HepG2 (cell line): Measurements from ENCODE around the gene AUNIP. TPM values are rescaled to one million over a fixed set of nuclear protein-coding genes. Genes with fewer than 3 reads are reported as not detected.

Experiments
- ATAC-seq: fragments of 200-7000 bp; cut with Tn5 transposase; 3 replicates; pipeline ENCODE4 v1.9.1; 2020; ENCODE audit warnings: mild to moderate bottlenecking, moderate library complexity
- BruUV-seq: library from RNA; stranded (reverse); fragments of 400-500 nt; replicated peaks from 2 replicates; lab custom pipeline; 2021; lab: Mats Ljungman, UMichigan
- CTCF ChIA-PET: fragments of 300-600 bp; formaldehyde crosslinking; extraction: SDS; loops from one replicate; lab custom pipeline; 2021; ENCODE audit warnings: low total read pairs, inconsistent platforms, low intra/inter-chr PET ratio; lab: Yijun Ruan, JAX
- POLR2A ChIA-PET: fragments of 350-600 bp; sonication (Branson Sonifier 250); formaldehyde crosslinking; loops from one replicate; lab custom pipeline; 2020; ENCODE audit warnings: antibody characterized with exemption, inconsistent platforms; lab: Yijun Ruan, JAX
- DNase-seq: peaks from one replicate; pipeline ENCODE4 v3.0.0-alpha.2; 2015; ENCODE audit warnings: low spot score
- FAIRE-seq: peaks from 3 replicates; lab custom pipeline; 2011; peaks lifted over from hg19 to GRCh38; lab: Jason Lieb, UNC
- H2AFZ ChIP-seq: one replicate; pipeline ENCODE4 v1.6.1; 2011; ENCODE audit warnings: low read length, inconsistent platforms
- H3K27ac ChIP-seq: fragments of 300-600 bp; 3 replicates; pipeline ENCODE4 v1.8.0; 2011; ENCODE audit warnings: mixed run types, mild to moderate bottlenecking, mixed read lengths, low read length, inconsistent platforms; ENCODE audit not compliant: insufficient read depth; ENCODE audit errors: extremely low read length
- H3K27me3 ChIP-seq, 2 experiments: fragments of 200-600 bp in 1 of 2; 2 replicates in 1 of 2; 3 replicates in 1 of 2; pipeline versions ENCODE4 v1.6.0 to v1.8.0; 2011; ENCODE audit warnings: low read length in 2 of 2, mild to moderate bottlenecking in 2 of 2, moderate library complexity in 2 of 2, inconsistent platforms in 1 of 2; ENCODE audit not compliant: insufficient read depth in 2 of 2, control insufficient read depth in 1 of 2
- H3K36me3 ChIP-seq, 2 experiments: fragments of 200-600 bp in 1 of 2; replicated peaks in 1 of 2; 2 replicates in 1 of 2; 3 replicates in 1 of 2; pipeline versions ENCODE4 v1.5.1 to v1.8.0; 2011; ENCODE audit warnings: low read length in 2 of 2, inconsistent platforms in 1 of 2; ENCODE audit not compliant: insufficient read depth in 2 of 2, control insufficient read depth in 1 of 2
- H3K4me1 ChIP-seq: 2 replicates; pipeline ENCODE4 v1.5.1; 2012; ENCODE audit warnings: low read length, inconsistent platforms; ENCODE audit not compliant: insufficient read depth
- H3K4me2 ChIP-seq: 2 replicates; pipeline ENCODE4 v1.6.0; 2011; ENCODE audit warnings: low read depth, low read length, inconsistent platforms
- H3K4me3 ChIP-seq, 3 experiments: fragments of 200-600 bp in 1 of 3; sonication (generic), shearing (Covaris generic) in 1 of 3; replicated peaks in 1 of 3; 2 replicates each; pipeline ENCODE4 v1.5.1; 2011 to 2016; ENCODE audit warnings: low read length in 3 of 3, inconsistent platforms in 2 of 3, low read depth in 2 of 3, mild to moderate bottlenecking in 2 of 3, control low read depth in 1 of 3, mixed read lengths in 1 of 3; ENCODE audit not compliant: insufficient read depth in 1 of 3
- H3K79me2 ChIP-seq: one replicate; pipeline ENCODE4 v1.6.1; 2011; ENCODE audit warnings: low read length, inconsistent platforms; ENCODE audit not compliant: insufficient read depth
- H3K9ac ChIP-seq: 2 replicates; pipeline ENCODE4 v1.6.0; 2011; ENCODE audit warnings: mild to moderate bottlenecking, low read depth, low read length, inconsistent platforms; ENCODE audit not compliant: insufficient read depth
- H3K9me3 ChIP-seq: 2 replicates; pipeline ENCODE4 v1.5.1; 2012; ENCODE audit warnings: mild to moderate bottlenecking, low read length
- H4K20me1 ChIP-seq: 2 replicates; pipeline ENCODE4 v1.6.0; 2011; ENCODE audit warnings: inconsistent platforms, mild to moderate bottlenecking, low read length, moderate library complexity; ENCODE audit not compliant: insufficient read depth
- AGO2 ChIP-seq: fragments of 200-400 bp; formaldehyde crosslinking; optimal IDR thresholded peaks from 2 replicates; pipeline ENCODE3; 2017; ENCODE audit warnings: mild to moderate bottlenecking, low read depth, low read length, moderate library complexity
- ARNT2 ChIP-seq: sonication (generic); formaldehyde crosslinking; IDR thresholded peaks from 2 replicates; pipeline ENCODE4 v1.8.0; 2022; ENCODE audit warnings: mild to moderate bottlenecking, low read depth, missing genetic modification reagents, moderate library complexity
- GABPB1 ChIP-seq: IDR thresholded peaks from 2 replicates; pipeline ENCODE4 v1.6.1; 2016; ENCODE audit warnings: mild to moderate bottlenecking, missing genetic modification reagents, moderate library complexity, missing compliant biosample characterization
- HDAC2 ChIP-seq: sonication (generic); formaldehyde crosslinking; IDR thresholded peaks from 2 replicates; pipeline ENCODE4 v1.4.0; 2020; ENCODE audit warnings: missing genetic modification reagents
- KAT2B ChIP-seq: fragments of 150-350 bp; IDR thresholded peaks from 2 replicates; pipeline ENCODE4 v1.6.1; 2014; ENCODE audit warnings: low read depth, low read length, borderline replicate concordance
- NKX3-1 ChIP-seq: sonication (generic); formaldehyde crosslinking; IDR thresholded peaks from 2 replicates; pipeline ENCODE4 v1.5.0; 2020; ENCODE audit warnings: missing genetic modification reagents
- PHF5A ChIP-seq: IDR thresholded peaks from one replicate; pipeline ENCODE4 v1.6.1; 2018; ENCODE audit warnings: low read depth, missing genetic modification reagents; ENCODE audit not compliant: unreplicated experiment
- RCOR2 ChIP-seq: IDR thresholded peaks from 2 replicates; pipeline ENCODE4 v1.6.1; 2016; ENCODE audit warnings: missing biosample characterization, missing genetic modification reagents
- RELA ChIP-seq: sonication (generic); formaldehyde crosslinking; IDR thresholded peaks from 2 replicates; pipeline ENCODE4 v1.4.0; 2020; ENCODE audit warnings: missing genetic modification reagents
- SP140L ChIP-seq: sonication (generic); formaldehyde crosslinking; IDR thresholded peaks from 2 replicates; pipeline ENCODE4 v1.4.0; 2020; ENCODE audit warnings: missing genetic modification reagents, borderline replicate concordance
- TAF15 ChIP-seq: fragments of 200-400 bp; formaldehyde crosslinking; IDR thresholded peaks from one replicate; pipeline ENCODE4 v1.6.1; 2018; ENCODE audit warnings: mild to moderate bottlenecking, low read depth, low read length; ENCODE audit not compliant: poor library complexity, severe bottlenecking
- ZC3H13 ChIP-seq: sonication (generic); formaldehyde crosslinking; IDR thresholded peaks from 2 replicates; pipeline ENCODE4 v1.8.1; 2023; ENCODE audit warnings: mild to moderate bottlenecking, missing genetic modification reagents, moderate library complexity
- ZFY ChIP-seq: sonication (generic); formaldehyde crosslinking; IDR thresholded peaks from 2 replicates; pipeline ENCODE4 v1.4.0; 2020; ENCODE audit warnings: missing genetic modification reagents
- ZNF382 ChIP-seq: sonication (generic); formaldehyde crosslinking; IDR thresholded peaks from 2 replicates; pipeline ENCODE4 v1.5.0; 2020; ENCODE audit warnings: missing genetic modification reagents, mild to moderate bottlenecking, borderline replicate concordance
- ZNF616 ChIP-seq: sonication (generic); formaldehyde crosslinking; IDR thresholded peaks from 2 replicates; pipeline ENCODE4 v1.5.0; 2020; ENCODE audit warnings: low read depth, mild to moderate bottlenecking, missing genetic modification reagents
- ZNF629 ChIP-seq: sonication (generic); formaldehyde crosslinking; conservative IDR thresholded peaks from 2 replicates; pipeline ENCODE4 v1.5.0; 2020; ENCODE audit warnings: missing genetic modification reagents
- WGBS: methylation state at CpG from one replicate; pipeline ENCODE4 v1.1.6; 2017; ENCODE audit warnings: low lambda C conversion rate; 5-methylcytosine and 5-hydroxymethylcytosine counted together
- in situ Hi-C: cut with HindIII; loops from 2 replicates; pipeline ENCODE4 v1.10.0; 2017; ENCODE audit warnings: low pct_unique_long_range_greater_than_20kb; ENCODE audit not compliant: extremely low pct_ligation_motif_present
- intact Hi-C: fragments of 100-400 bp; cut with micrococcal nuclease; formaldehyde crosslinking; loops from one replicate; pipeline ENCODE4 v1.10.0; 2022; ENCODE audit not compliant: unreplicated experiment
- polyA plus RNA-seq, 8 experiments: library from polyadenylated mRNA; depleted of rRNA in 3 of 8; stranded (reverse) in 7 of 8; unstranded in 1 of 8; fragments of >200 nt; fragmentation: Illumina TruSeq in 4 of 8; extraction: Trizol in 4 of 8; gene quantifications; 2 replicates each; pipeline versions ENCODE4 v1.2.1 to v1.2.3, GENCODE V29; 2011 to 2016; ENCODE audit warnings: low read depth in 4 of 8, missing spikeins in 1 of 8, mixed read lengths in 1 of 8; ENCODE audit not compliant: insufficient read depth in 1 of 8
- total RNA-seq, 5 experiments: library from RNA; depleted of rRNA; stranded (reverse); fragments of >200 nt; fragmentation: Illumina TruSeq; extraction: Trizol; gene quantifications; 2 replicates each; pipeline ENCODE4 v1.2.3, GENCODE V29; 2016; ENCODE audit warnings: low read depth in 1 of 5
- TF ChIP-seq, protein P1 (sequence below): sonication (generic); formaldehyde crosslinking; IDR thresholded peaks from 2 replicates; pipeline ENCODE4 v1.9.0; 2022; ENCODE audit warnings: missing genetic modification reagents, mild to moderate bottlenecking, borderline replicate concordance

The AUNIP gene
- total and polyA plus RNA-seq, 2 of the 13 experiments (the other 11 are each of a cell fraction or from before 2014, with no cell fraction given): 3.8 to 12.3 TPM

- Histone ChIP-seq H4K20me1 (peaks cover 3% of the 10 kb centered on the region; the same call in 1 of the 2 replicates), H3K27me3 (no peaks in the 10 kb centered on the region; a peak in 1 of 5 replicates), H3K4me2 (no peak overlapping the region), H3K27ac (no peak overlapping the region), H2AFZ (no peak overlapping the region), H3K4me1 (peaks cover 27% of the 10 kb centered on the region), H3K4me3 (no peak overlapping the region), H3K9me3 (no peaks in the 10 kb centered on the region), H3K79me2 (peaks cover 36% of the 10 kb centered on the region), H3K36me3 (peaks cover 6 to 57% of the 10 kb centered on the region in 2 experiments), H3K9ac (no peak overlapping the region)
- no peak for DNase-seq
- POLR2A ChIA-PET: interaction anchor here (0.6 kb wide), 1 partner anchor 104 kb away, joined by 4 read pairs; no protein-coding TSS in a partner anchor
- no peak for FAIRE-seq
- BruUV-seq: no TSS peak
- intact Hi-C loops (no loop called here), in situ Hi-C loops (no loop called here)
- ATAC-seq: no peak
- CTCF ChIA-PET: no interaction called here
- WGBS: 96% methylated on average over 5 of the region's 5 CpGs
- no peak for TF ChIP-seq NKX3-1 (CRISPR knock-in tag)
- TF ChIP-seq ZNF629 (CRISPR knock-in tag): no peak
These were observed 41.0 kb upstream of the AUNIP start for GRCh38 chr1:25900219-25900618.

GRCh38 chr1:25899792-25900191 is 40.5 kb upstream of the AUNIP start:
- ChIA-PET CTCF (no interaction called here), POLR2A (no interaction called here)
- ATAC-seq (no peak), FAIRE-seq (no peak), DNase-seq (no peak)
- Histone ChIP-seq H3K36me3 (peaks cover 6 to 57% of the 10 kb centered on the region in 2 experiments), H3K9me3 (no peaks in the 10 kb centered on the region), H4K20me1 (no peaks in the 10 kb centered on the region), H3K27ac (no peak overlapping the region), H3K27me3 (no peaks in the 10 kb centered on the region), H2AFZ (no peak overlapping the region), H3K4me1 (peaks cover 30% of the 10 kb centered on the region), H3K79me2 (peaks cover 31% of the 10 kb centered on the region), H3K4me3 (no peak overlapping the region), H3K9ac (no peak overlapping the region), H3K4me2 (no peak overlapping the region)
- TF ChIP-seq SP140L: no peak
- TF ChIP-seq AGO2: no peak
- no peak for TF ChIP-seq RELA (CRISPR knock-in tag)
- TF ChIP-seq HDAC2: no peak
- TF ChIP-seq, protein P1, sequence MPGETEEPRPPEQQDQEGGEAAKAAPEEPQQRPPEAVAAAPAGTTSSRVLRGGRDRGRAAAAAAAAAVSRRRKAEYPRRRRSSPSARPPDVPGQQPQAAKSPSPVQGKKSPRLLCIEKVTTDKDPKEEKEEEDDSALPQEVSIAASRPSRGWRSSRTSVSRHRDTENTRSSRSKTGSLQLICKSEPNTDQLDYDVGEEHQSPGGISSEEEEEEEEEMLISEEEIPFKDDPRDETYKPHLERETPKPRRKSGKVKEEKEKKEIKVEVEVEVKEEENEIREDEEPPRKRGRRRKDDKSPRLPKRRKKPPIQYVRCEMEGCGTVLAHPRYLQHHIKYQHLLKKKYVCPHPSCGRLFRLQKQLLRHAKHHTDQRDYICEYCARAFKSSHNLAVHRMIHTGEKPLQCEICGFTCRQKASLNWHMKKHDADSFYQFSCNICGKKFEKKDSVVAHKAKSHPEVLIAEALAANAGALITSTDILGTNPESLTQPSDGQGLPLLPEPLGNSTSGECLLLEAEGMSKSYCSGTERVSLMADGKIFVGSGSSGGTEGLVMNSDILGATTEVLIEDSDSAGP (CRISPR knock-in tag): no peak
- TF ChIP-seq RCOR2 (CRISPR knock-in tag): no peak
- no peak for TF ChIP-seq KAT2B
- TF ChIP-seq ARNT2 (CRISPR knock-in tag): no peak
- TF ChIP-seq GABPB1 (CRISPR knock-in tag): no peak
- TF ChIP-seq TAF15: no peak
- no peak for TF ChIP-seq ZFY (CRISPR knock-in tag)
- TF ChIP-seq ZNF382 (CRISPR knock-in tag): no peak
- no peak for TF ChIP-seq ZC3H13 (CRISPR knock-in tag)
- TF ChIP-seq ZNF616 (CRISPR knock-in tag): no peak
- no peak for TF ChIP-seq PHF5A (CRISPR knock-in tag)
- BruUV-seq: no TSS peak
- in situ Hi-C loops: loop anchor here (5.0 to 10.0 kb wide), 2 partner anchors 98 to 265 kb away; partner anchors contain the start of genes C1orf232, PAFAH2 and ZNF593
- intact Hi-C loops: no loop called here
- 97% methylated on average over 6 of the region's 6 CpGs for WGBS
